Endothelial cell of umbilical vein (primary cell): ENCODE measurements around the gene NR4A1. TPM values are rescaled to one million over a fixed set of nuclear protein-coding genes. Genes with fewer than 3 reads are reported as not detected.

Source experiments
- BruUV-seq: library from RNA; stranded (reverse); fragments of 400-500 nt; replicated peaks from 2 replicates; lab custom pipeline; 2021; lab: Mats Ljungman, UMichigan
- CTCF ChIA-PET: fragments of 300-600, 350-600 bp; sonication (Branson Sonifier 250); formaldehyde crosslinking; loops from one replicate; lab custom pipeline; 2021; ENCODE audit warnings: antibody characterized with exemption, inconsistent platforms; lab: Charles Lee
- POLR2A ChIA-PET: fragments of 300-600, 350-600 bp; sonication (Branson Sonifier 250); formaldehyde crosslinking; loops from one replicate; lab custom pipeline; 2021; ENCODE audit warnings: antibody characterized with exemption, inconsistent platforms; lab: Charles Lee
- DNase-seq: peaks from one replicate; pipeline ENCODE4 v3.0.0-alpha.2; 2011; ENCODE audit warnings: low read depth, low spot score
- FAIRE-seq: peaks from 2 replicates; lab custom pipeline; 2011; peaks lifted over from hg19 to GRCh38; lab: Jason Lieb, UNC
- H2AFZ ChIP-seq: 2 replicates; pipeline ENCODE4 v1.6.0; 2012; ENCODE audit warnings: low read depth, low read length, control low read depth, inconsistent platforms
- H3K27ac ChIP-seq: 2 replicates; pipeline ENCODE4 v1.5.1; 2011; ENCODE audit warnings: low read depth, mild to moderate bottlenecking, control low read depth, low read length, moderate library complexity; ENCODE audit not compliant: insufficient read depth
- H3K27me3 ChIP-seq, 2 experiments: 2 replicates each; pipeline versions ENCODE4 v1.6.0 to v1.6.1; 2011; ENCODE audit warnings: low read length in 2 of 2, mixed read lengths in 1 of 2; ENCODE audit not compliant: control insufficient read depth in 2 of 2, insufficient read depth in 2 of 2
- H3K36me3 ChIP-seq, 2 experiments: 2 replicates in 1 of 2; 3 replicates in 1 of 2; pipeline ENCODE4 v1.5.1; 2011; ENCODE audit warnings: low read length in 2 of 2, mild to moderate bottlenecking in 1 of 2, moderate library complexity in 1 of 2; ENCODE audit not compliant: control insufficient read depth in 2 of 2, insufficient read depth in 2 of 2; ENCODE audit errors: extremely low read depth in 1 of 2
- H3K4me1 ChIP-seq: 3 replicates; pipeline ENCODE4 v1.5.1; 2011; ENCODE audit warnings: mild to moderate bottlenecking, low read length; ENCODE audit not compliant: control insufficient read depth, insufficient read depth; ENCODE audit errors: extremely low read depth
- H3K4me2 ChIP-seq: 2 replicates; pipeline ENCODE4 v1.6.1; 2011; ENCODE audit warnings: low read length, control low read depth, mixed read lengths; ENCODE audit not compliant: insufficient read depth
- H3K4me3 ChIP-seq, 3 experiments: fragments of 200-600 bp in 1 of 3; sonication (generic), shearing (Covaris generic) in 1 of 3; replicated peaks in 1 of 3; 2 replicates each; pipeline ENCODE4 v1.5.1; 2011 to 2016; ENCODE audit warnings: control low read depth in 3 of 3, low read length in 3 of 3, mild to moderate bottlenecking in 2 of 3, inconsistent platforms in 1 of 3, low read depth in 1 of 3, moderate library complexity in 1 of 3; ENCODE audit not compliant: insufficient read depth in 1 of 3
- H3K79me2 ChIP-seq: 2 replicates; pipeline ENCODE4 v1.6.0; 2012; ENCODE audit warnings: low read length, inconsistent platforms; ENCODE audit not compliant: control insufficient read depth, insufficient read depth
- H3K9ac ChIP-seq: replicated peaks from 2 replicates; pipeline ENCODE3; 2011; ENCODE audit warnings: low read length, control low read depth; ENCODE audit not compliant: insufficient read depth; ENCODE audit errors: extremely low read depth
- H3K9me1 ChIP-seq: replicated peaks from 3 replicates; pipeline ENCODE4 v1.6.0; 2011; ENCODE audit warnings: mild to moderate bottlenecking, low read length; ENCODE audit not compliant: control insufficient read depth, insufficient read depth; ENCODE audit errors: extremely low read depth
- H3K9me3 ChIP-seq: replicated peaks from 2 replicates; pipeline ENCODE4 v1.5.1; 2012; ENCODE audit warnings: low read length, inconsistent platforms; ENCODE audit not compliant: control insufficient read depth, insufficient read depth
- H4K20me1 ChIP-seq: replicated peaks from 2 replicates; pipeline ENCODE3; 2011; ENCODE audit warnings: mild to moderate bottlenecking, low read length; ENCODE audit not compliant: control insufficient read depth, insufficient read depth; ENCODE audit errors: extremely low read depth
- EZH2 ChIP-seq: IDR thresholded peaks from 2 replicates; pipeline ENCODE4 v1.6.1; 2012; ENCODE audit warnings: borderline replicate concordance, low read depth, mild to moderate bottlenecking, moderate library complexity, low read length, inconsistent platforms; ENCODE audit not compliant: severe bottlenecking
- FOS ChIP-seq: IDR thresholded peaks from 2 replicates; pipeline ENCODE4 v1.6.1; 2011; ENCODE audit warnings: mild to moderate bottlenecking, low read length, moderate library complexity, borderline replicate concordance; ENCODE audit not compliant: insufficient read depth
- GATA2 ChIP-seq: IDR thresholded peaks from 2 replicates; pipeline ENCODE4 v1.7.0; 2011; ENCODE audit warnings: low read depth, mild to moderate bottlenecking, moderate library complexity, mixed read lengths, low read length; ENCODE audit not compliant: insufficient read length, insufficient read depth
- JUN ChIP-seq: IDR thresholded peaks from 2 replicates; pipeline ENCODE4 v1.6.1; 2011; ENCODE audit warnings: borderline replicate concordance, low read depth; ENCODE audit not compliant: insufficient read length, insufficient read depth
- MYC ChIP-seq: IDR thresholded peaks from one replicate; pipeline ENCODE4 v1.6.1; 2011; ENCODE audit warnings: mild to moderate bottlenecking, low read depth, low read length
- POLR2A ChIP-seq: IDR thresholded peaks from 2 replicates; pipeline ENCODE4 v1.6.1; 2012; ENCODE audit warnings: low read depth, mild to moderate bottlenecking, control low read depth, low read length
- POLR2AphosphoS5 ChIP-seq: IDR thresholded peaks from 2 replicates; pipeline ENCODE4 v1.6.1; 2012; ENCODE audit warnings: low read depth, mild to moderate bottlenecking, control low read depth, low read length, moderate library complexity; ENCODE audit not compliant: insufficient read depth
- dilution Hi-C: fragments of 300-500 bp; cut with MboI; formaldehyde crosslinking; loops from one replicate; pipeline ENCODE4 v1.15.0; 2019; ENCODE audit warnings: low sequenced_read_pairs; ENCODE audit not compliant: extremely low pct_ligation_motif_present
- intact Hi-C: fragments of 100-400 bp; cut with micrococcal nuclease; formaldehyde crosslinking; loops from one replicate; pipeline ENCODE4 v1.10.0; 2022
- polyA plus RNA-seq, 4 experiments: library from polyadenylated mRNA; depleted of rRNA in 3 of 4; stranded (reverse) in 3 of 4; unstranded in 1 of 4; fragments of >200 nt; gene quantifications; 2 replicates each; pipeline versions ENCODE4 v1.2.1 to v1.2.3, GENCODE V29; 2011 to 2012; ENCODE audit warnings: missing spikeins in 1 of 4
- total RNA-seq: library from RNA; stranded (reverse); gene quantifications from 2 replicates; pipeline ENCODE4 v1.2.3, GENCODE V29; 2021
- TF ChIP-seq, protein P1 (sequence below): IDR thresholded peaks from 2 replicates; pipeline ENCODE4 v1.6.1; 2011; ENCODE audit not compliant: insufficient read depth, insufficient read length
- TF ChIP-seq, protein P2 (sequence below), 2 donors: IDR thresholded peaks; 1 replicate in 1 of 2; 2 replicates in 1 of 2; pipeline ENCODE4 v1.5.1; 2011; ENCODE audit warnings: low read length in 2 of 2, mild to moderate bottlenecking in 2 of 2, moderate library complexity in 2 of 2, control low read depth in 1 of 2, inconsistent platforms in 1 of 2, low read depth in 1 of 2; ENCODE audit not compliant: insufficient read depth in 1 of 2; ENCODE audit errors: extremely low read depth in 1 of 2

Gene NR4A1
- total and polyA plus RNA-seq, 2 donors (not counting 3 experiments of a cell fraction or from before 2014, with no cell fraction given), result 6.8 to 18.2 TPM

DNA sequence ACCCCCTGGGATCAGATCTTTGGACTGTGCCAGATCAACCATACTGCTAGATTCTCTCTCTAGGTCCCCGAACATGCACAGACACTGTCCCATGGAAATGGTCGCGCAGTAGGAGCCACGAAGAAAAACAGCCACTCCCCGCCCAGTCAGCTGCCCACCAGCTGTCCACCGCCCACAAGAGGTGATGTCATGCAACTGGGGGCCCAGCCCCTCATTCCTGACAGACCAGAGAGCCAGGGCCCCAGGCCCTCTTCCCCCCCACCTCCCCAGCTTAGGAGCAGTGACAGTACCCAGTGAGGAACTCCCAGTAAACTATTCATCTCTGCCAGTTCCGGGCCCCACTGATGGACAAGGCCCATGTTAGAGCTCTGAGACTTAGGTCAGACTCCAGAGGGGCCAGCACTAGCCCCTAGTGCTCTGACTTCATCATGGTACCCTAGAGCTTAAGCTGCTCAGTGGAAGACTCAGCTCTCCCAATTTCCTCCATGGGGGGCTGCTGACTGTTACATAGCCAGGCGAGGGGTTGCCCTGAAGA lies 48.2 kb upstream of the NR4A1 start:
- H3K79me2 ChIP-seq, result peaks cover 12% of the 10 kb centered on the region
- no TSS peak for BruUV-seq
- DNase-seq, result no peak
- ChIA-PET CTCF (interaction anchor here (0.8 to 11.4 kb wide), 17 partner anchors 7 to 144 kb away, joined by 3 to 946 read pairs (median 6); partner anchors contain the start of gene ATG101), POLR2A (interaction anchor here (0.7 to 5.8 kb wide), 3 partner anchors 8 to 104 kb away, joined by 3 to 221 read pairs (median 4); no protein-coding TSS in a partner anchor)
- no peak for TF ChIP-seq EZH2
- TF ChIP-seq, protein P1, sequence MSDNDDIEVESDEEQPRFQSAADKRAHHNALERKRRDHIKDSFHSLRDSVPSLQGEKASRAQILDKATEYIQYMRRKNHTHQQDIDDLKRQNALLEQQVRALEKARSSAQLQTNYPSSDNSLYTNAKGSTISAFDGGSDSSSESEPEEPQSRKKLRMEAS, result no peak
- peaks cover 1 to 2% of the 10 kb centered on the region in 2 experiments for H3K36me3 ChIP-seq
- no peak overlapping the region for H2AFZ ChIP-seq
- H3K4me2 ChIP-seq, result no peak overlapping the region
- no peaks in the 10 kb centered on the region for H3K27me3 ChIP-seq
- H4K20me1 ChIP-seq, result no peaks in the 10 kb centered on the region
- dilution Hi-C loops, result no loop called here
- H3K4me1 ChIP-seq, result peaks cover 11% of the 10 kb centered on the region
- H3K9me3 ChIP-seq, result no peaks in the 10 kb centered on the region
- no peak overlapping the region for H3K4me3 ChIP-seq
- FAIRE-seq, result no peak
- H3K9me1 ChIP-seq, result no peaks in the 10 kb centered on the region
- intact Hi-C loops, result no loop called here
- H3K27ac ChIP-seq, result no peak overlapping the region
- H3K9ac ChIP-seq, result no peak overlapping the region

DNA sequence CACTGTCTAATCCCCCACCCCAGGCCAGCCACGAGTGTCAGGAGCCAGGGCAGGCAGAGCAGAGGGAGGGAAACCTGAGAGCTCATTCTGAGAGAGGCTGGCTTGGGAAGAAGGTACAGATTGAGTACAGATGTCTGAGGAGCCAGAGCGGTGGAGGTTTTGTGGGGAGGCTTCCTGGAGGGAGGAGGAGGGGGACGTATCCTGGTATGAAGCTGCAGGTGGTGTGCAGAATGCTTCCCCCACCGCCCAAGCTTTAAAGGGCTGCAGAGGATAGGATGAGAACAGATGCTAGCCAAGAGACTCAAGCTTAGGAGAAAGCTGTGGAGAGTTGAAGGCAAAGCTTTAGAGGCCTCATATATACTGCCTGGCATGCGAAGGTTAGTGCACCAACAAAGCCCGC lies 47.7 kb upstream of the NR4A1 start:
- Histone ChIP-seq H3K4me1 (peaks cover 16% of the 10 kb centered on the region), H2AFZ (no peak overlapping the region), H3K4me3 (no peak overlapping the region), H3K27ac (no peak overlapping the region), H3K4me2 (no peak overlapping the region), H4K20me1 (no peaks in the 10 kb centered on the region), H3K79me2 (peaks cover 17% of the 10 kb centered on the region), H3K9me1 (no peaks in the 10 kb centered on the region), H3K27me3 (no peaks in the 10 kb centered on the region), H3K9ac (no peak overlapping the region), H3K9me3 (no peaks in the 10 kb centered on the region), H3K36me3 (peaks cover 0 to 2% of the 10 kb centered on the region in 2 experiments)
- no peak for TF ChIP-seq JUN
- TF ChIP-seq, protein P2, sequence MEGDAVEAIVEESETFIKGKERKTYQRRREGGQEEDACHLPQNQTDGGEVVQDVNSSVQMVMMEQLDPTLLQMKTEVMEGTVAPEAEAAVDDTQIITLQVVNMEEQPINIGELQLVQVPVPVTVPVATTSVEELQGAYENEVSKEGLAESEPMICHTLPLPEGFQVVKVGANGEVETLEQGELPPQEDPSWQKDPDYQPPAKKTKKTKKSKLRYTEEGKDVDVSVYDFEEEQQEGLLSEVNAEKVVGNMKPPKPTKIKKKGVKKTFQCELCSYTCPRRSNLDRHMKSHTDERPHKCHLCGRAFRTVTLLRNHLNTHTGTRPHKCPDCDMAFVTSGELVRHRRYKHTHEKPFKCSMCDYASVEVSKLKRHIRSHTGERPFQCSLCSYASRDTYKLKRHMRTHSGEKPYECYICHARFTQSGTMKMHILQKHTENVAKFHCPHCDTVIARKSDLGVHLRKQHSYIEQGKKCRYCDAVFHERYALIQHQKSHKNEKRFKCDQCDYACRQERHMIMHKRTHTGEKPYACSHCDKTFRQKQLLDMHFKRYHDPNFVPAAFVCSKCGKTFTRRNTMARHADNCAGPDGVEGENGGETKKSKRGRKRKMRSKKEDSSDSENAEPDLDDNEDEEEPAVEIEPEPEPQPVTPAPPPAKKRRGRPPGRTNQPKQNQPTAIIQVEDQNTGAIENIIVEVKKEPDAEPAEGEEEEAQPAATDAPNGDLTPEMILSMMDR (IDR thresholded peaks at IDR 0.05; ENCODE audit: extremely low read depth in 1 of 2, insufficient read depth in 1 of 2, low read depth in 1 of 2, low read length in 2 of 2), result no peak
- TF ChIP-seq, protein P1, result no peak
- no peak for TF ChIP-seq GATA2
- no peak for TF ChIP-seq POLR2A
- no peak for TF ChIP-seq FOS
- TF ChIP-seq EZH2, result no peak
- no peak for TF ChIP-seq MYC
- no peak for TF ChIP-seq POLR2AphosphoS5
- no TSS peak for BruUV-seq
- intact Hi-C loops, result no loop called here
- DNase-seq, result no peak
- FAIRE-seq, result no peak
- dilution Hi-C loops, result no loop called here
- POLR2A ChIA-PET, result interaction anchor here (0.7 to 5.8 kb wide), 3 partner anchors 9 to 105 kb away, joined by 3 to 221 read pairs (median 4); no protein-coding TSS in a partner anchor
- CTCF ChIA-PET, result interaction anchor here (0.8 to 11.4 kb wide), 21 partner anchors 8 to 143 kb away, joined by 3 to 946 read pairs (median 6); partner anchors contain the start of genes ATG101 and NR4A1
